ENCODE results near the gene PCDH15. TPM values are rescaled to one million over a fixed set of nuclear protein-coding genes. Genes with fewer than 3 reads are reported as not detected.

The PCDH15 gene
- total and polyA plus RNA-seq, 2 of the 13 experiments (the other 11 are each of a cell fraction or from before 2014, with no cell fraction given), result not detected

DNA sequence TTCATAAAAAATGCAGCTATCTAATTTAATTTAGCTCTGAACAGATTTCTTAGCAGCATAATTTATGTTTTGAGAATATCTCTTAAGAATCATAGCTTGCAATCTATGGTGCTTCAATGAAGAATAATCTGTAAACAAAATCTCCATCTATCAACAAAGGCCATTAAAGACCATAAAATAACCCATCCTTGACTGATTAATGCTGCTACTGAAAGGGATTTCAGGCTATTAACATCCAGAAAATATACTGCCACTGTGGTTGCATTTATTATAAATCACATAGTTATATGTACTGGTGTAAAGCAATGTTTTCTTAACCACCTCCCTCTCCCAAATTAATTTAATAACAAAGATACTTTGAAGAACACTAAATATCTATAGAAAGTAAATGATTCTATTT, 191.6 kb downstream of the PCDH15 start:
- Histone ChIP-seq H3K9me3 (ENCODE audit: low read length) (no peaks in the 10 kb centered on the region), H3K4me1 (ENCODE audit: insufficient read depth, low read length) (no peaks in the 10 kb centered on the region), H3K4me2 (ENCODE audit: low read depth, low read length) (no peak overlapping the region), H3K4me3 (replicated peaks in 1 of 3; ENCODE audit: insufficient read depth in 1 of 3, low read depth in 2 of 3, low read length in 3 of 3) (no peak overlapping the region), H3K79me2 (ENCODE audit: insufficient read depth, low read length) (no peaks in the 10 kb centered on the region), H3K27me3 (ENCODE audit: control insufficient read depth in 1 of 2, insufficient read depth in 2 of 2, low read length in 2 of 2) (no peaks in the 10 kb centered on the region), H4K20me1 (ENCODE audit: insufficient read depth, low read length) (no peaks in the 10 kb centered on the region), H3K27ac (ENCODE audit: extremely low read length, insufficient read depth, low read length) (no peak overlapping the region), H2AFZ (ENCODE audit: low read length) (no peak overlapping the region), H3K9ac (ENCODE audit: insufficient read depth, low read depth, low read length) (no peak overlapping the region), H3K36me3 (replicated peaks in 1 of 2; ENCODE audit: control insufficient read depth in 1 of 2, insufficient read depth in 2 of 2, low read length in 2 of 2) (no peaks in the 10 kb centered on the region)
- TF ChIP-seq SSRP1 (CRISPR knock-in tag; IDR thresholded peaks at IDR 0.05) (no peak), ZNF256 (CRISPR knock-in tag; conservative IDR thresholded peaks at IDR 0.05) (no peak), ZNF607 (CRISPR knock-in tag; IDR thresholded peaks at IDR 0.05; ENCODE audit: borderline replicate concordance) (no peak), ZFAT (CRISPR knock-in tag; conservative IDR thresholded peaks at IDR 0.05) (no peak), TP53 (CRISPR knock-in tag; conservative IDR thresholded peaks at IDR 0.05) (no peak), ZFP36 (IDR thresholded peaks at IDR 0.05; ENCODE audit: borderline replicate concordance, low read depth, low read length, partially characterized antibody) (no peak), MTF1 (CRISPR knock-in tag; IDR thresholded peaks at IDR 0.05) (no peak), ZNF441 (CRISPR knock-in tag; IDR thresholded peaks at IDR 0.05; ENCODE audit: borderline replicate concordance) (no peak), ZNF766 (CRISPR knock-in tag; IDR thresholded peaks at IDR 0.05; ENCODE audit: borderline replicate concordance) (no peak)
- TF ChIP-seq, protein P1, sequence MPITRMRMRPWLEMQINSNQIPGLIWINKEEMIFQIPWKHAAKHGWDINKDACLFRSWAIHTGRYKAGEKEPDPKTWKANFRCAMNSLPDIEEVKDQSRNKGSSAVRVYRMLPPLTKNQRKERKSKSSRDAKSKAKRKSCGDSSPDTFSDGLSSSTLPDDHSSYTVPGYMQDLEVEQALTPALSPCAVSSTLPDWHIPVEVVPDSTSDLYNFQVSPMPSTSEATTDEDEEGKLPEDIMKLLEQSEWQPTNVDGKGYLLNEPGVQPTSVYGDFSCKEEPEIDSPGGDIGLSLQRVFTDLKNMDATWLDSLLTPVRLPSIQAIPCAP (CRISPR knock-in tag; IDR thresholded peaks at IDR 0.05; ENCODE audit: low read depth), result no peak
- TF ChIP-seq, protein P2, sequence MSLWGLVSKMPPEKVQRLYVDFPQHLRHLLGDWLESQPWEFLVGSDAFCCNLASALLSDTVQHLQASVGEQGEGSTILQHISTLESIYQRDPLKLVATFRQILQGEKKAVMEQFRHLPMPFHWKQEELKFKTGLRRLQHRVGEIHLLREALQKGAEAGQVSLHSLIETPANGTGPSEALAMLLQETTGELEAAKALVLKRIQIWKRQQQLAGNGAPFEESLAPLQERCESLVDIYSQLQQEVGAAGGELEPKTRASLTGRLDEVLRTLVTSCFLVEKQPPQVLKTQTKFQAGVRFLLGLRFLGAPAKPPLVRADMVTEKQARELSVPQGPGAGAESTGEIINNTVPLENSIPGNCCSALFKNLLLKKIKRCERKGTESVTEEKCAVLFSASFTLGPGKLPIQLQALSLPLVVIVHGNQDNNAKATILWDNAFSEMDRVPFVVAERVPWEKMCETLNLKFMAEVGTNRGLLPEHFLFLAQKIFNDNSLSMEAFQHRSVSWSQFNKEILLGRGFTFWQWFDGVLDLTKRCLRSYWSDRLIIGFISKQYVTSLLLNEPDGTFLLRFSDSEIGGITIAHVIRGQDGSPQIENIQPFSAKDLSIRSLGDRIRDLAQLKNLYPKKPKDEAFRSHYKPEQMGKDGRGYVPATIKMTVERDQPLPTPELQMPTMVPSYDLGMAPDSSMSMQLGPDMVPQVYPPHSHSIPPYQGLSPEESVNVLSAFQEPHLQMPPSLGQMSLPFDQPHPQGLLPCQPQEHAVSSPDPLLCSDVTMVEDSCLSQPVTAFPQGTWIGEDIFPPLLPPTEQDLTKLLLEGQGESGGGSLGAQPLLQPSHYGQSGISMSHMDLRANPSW (CRISPR knock-in tag; IDR thresholded peaks at IDR 0.05; ENCODE audit: borderline replicate concordance), result no peak
- CTCF ChIA-PET (ENCODE audit: low intra/inter-chr PET ratio, low total read pairs), result no interaction called here
- POLR2A ChIA-PET, result no interaction called here
- no TSS peak for BruUV-seq (replicated peaks)
- in situ Hi-C loops (cut with HindIII; ENCODE audit: extremely low pct_ligation_motif_present, low pct_unique_long_range_greater_than_20kb) (no loop called here), intact Hi-C loops (cut with micrococcal nuclease; ENCODE audit: unreplicated experiment) (no loop called here)
- no peak for ATAC-seq
- no peak for FAIRE-seq
- no peak for DNase-seq (ENCODE audit: low spot score)

All from HepG2 (cell line).